ENCODE measurements around the gene FXYD6.
"Not testable (repeated sequence)": the region's sequence is repeated elsewhere in the genome, so short reads cannot be mapped to it uniquely, and the experiment has no call there.

Gene FXYD6, protein sequence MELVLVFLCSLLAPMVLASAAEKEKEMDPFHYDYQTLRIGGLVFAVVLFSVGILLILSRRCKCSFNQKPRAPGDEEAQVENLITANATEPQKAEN

DNA sequence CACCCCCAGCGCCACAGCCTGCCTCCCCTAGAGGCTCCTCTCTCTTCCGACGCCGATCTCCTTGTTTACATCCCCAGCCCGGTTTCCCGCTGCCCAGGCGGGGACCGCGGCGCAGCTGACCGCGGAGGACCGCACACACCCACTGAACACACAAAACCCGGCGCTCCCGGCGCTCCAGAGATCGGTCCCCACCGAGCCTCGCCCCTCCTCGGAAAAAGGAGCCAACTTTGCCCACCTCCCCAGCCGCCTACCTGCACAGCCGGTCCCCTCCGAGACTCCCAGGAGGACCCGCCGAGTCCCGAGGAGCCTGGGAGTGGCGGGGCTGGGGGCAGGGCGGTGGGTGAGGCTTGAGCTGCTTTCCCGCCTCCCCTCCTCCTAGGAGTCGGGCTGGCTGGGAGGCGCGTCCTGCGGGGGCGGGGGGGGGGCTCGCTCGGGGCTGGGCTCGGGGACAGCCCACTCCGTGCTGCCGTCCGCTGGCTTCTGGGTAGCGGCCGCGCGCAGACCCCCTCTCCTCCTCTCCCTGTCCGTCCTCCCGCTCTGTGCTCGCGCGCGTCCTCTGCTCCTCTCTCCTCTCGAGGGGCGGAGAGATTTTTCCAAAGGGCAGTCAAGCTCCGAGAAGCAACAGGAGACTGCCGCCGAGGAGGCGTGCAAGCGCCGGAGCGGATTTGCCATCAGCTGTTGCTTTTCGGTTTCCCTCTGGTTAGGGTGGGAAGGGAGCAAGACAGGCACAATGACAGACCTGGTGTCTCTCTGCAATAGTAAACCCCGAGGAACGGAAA is at the start of gene FXYD6:
FXYD6 (minus strand) TSS at position 318 of the 779 bp plus-strand sequence. CDS start 33,882 bp downstream, outside the sequence.
- Histone ChIP-seq H3K9me3 (ENCODE audit: control insufficient read depth, insufficient read depth, low read length) (no peaks in the 10 kb centered on the region), H3K36me3 (ENCODE audit: control insufficient read depth, insufficient read depth, low read length) (no peaks in the 10 kb centered on the region), H3K4me3 (ENCODE audit: low read length) (peak within 1 kb of the TSS; percentile 66; the same call in 1 of the 2 replicates), H3K4me1 (ENCODE audit: control insufficient read depth, insufficient read depth, low read length) (peaks cover 12% of the 10 kb centered on the region; the same call in 1 of the 2 replicates), H3K27ac (ENCODE audit: low read length) (no peak within 1 kb of the TSS), H3K27me3 (ENCODE audit: control insufficient read depth, insufficient read depth, low read length) (no peaks in the 10 kb centered on the region)
- no CpG with 5 or more reads among the region's 63 CpGs for whole genome bisulfite sequencing (ENCODE audit: insufficient coverage, insufficient read length)
- no peak for DNase-seq (ENCODE audit: low read depth, low spot score)

DNA sequence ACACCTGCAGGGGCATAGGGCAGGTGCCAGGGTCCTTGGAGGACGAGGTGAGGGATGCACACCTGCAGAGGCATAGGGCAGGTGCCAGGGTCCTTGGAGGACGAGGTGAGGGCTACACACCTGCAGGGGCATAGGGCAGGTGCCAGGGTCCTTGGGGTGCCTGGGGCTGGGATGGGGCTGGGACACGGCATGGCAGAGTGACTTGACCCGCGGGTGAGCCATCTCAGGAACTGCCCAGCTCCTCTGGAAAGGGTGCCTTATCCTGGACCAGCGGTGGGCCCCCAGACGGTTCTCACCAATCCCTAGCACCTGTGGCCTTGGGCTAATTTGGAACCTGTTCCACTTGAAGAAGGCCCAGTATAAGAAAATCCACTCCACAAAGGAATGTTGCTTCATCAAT is 49.7 kb upstream of the FXYD6 start:
- not testable (repeated sequence) for H3K27me3 ChIP-seq (ENCODE audit: control insufficient read depth, insufficient read depth, low read length); H3K9me3 ChIP-seq (ENCODE audit: control insufficient read depth, insufficient read depth, low read length)
- WGBS (ENCODE audit: insufficient coverage, insufficient read length): no CpG with 5 or more reads among the region's 7 CpGs

DNA sequence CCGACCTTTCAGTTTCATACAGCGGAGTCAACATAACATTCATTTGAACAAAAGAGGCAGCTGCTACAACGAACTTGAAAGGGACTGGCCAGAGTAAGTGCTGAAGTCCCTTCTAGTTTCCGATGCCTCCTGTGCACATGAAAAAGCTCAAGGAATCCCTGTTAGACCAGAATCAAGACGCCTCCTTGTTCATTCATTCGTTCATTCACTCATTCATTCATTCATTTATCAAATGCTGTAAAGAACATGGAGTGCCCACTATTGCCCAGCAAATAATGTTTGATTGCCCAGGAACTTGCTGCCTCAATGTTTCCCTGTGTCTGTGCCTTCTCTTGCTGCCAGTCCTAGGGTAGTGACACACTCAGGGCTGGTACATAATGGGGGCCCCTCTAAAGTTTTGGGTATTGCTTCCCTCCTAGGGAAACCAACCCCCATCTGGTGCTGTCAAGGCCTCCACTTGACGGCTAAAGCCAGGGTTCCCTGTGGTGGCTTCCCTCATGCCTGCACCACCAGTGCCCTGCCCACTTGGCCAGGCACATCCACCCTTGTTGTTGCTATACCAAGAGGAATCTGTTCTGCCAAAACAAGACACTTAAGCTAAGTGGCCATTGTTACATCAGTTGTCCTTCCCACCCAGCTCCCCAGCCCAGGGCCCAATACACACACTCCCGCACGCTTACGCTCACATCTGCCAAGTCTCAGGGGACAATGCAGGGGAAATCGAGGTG is 48.9 kb upstream of the FXYD6 start:
- Histone ChIP-seq H3K27ac (ENCODE audit: low read length) (no peak overlapping the region), H3K4me1 (ENCODE audit: control insufficient read depth, insufficient read depth, low read length) (no peaks in the 10 kb centered on the region), H3K27me3 (ENCODE audit: control insufficient read depth, insufficient read depth, low read length) (no peaks in the 10 kb centered on the region), H3K4me3 (ENCODE audit: low read length) (no peak overlapping the region), H3K36me3 (ENCODE audit: control insufficient read depth, insufficient read depth, low read length) (no peaks in the 10 kb centered on the region), H3K9me3 (ENCODE audit: control insufficient read depth, insufficient read depth, low read length) (no peaks in the 10 kb centered on the region)
- WGBS (ENCODE audit: insufficient coverage, insufficient read length): no CpG with 5 or more reads among the region's 11 CpGs
- DNase-seq (ENCODE audit: low read depth, low spot score): no peak

More for the DNA sequence above, 49.7 kb upstream of the FXYD6 start:
- not testable (repeated sequence) for H3K4me1 ChIP-seq (ENCODE audit: control insufficient read depth, insufficient read depth, low read length); H3K27ac ChIP-seq (ENCODE audit: low read length); H3K4me3 ChIP-seq (ENCODE audit: low read length); DNase-seq (ENCODE audit: low read depth, low spot score); H3K36me3 ChIP-seq (ENCODE audit: control insufficient read depth, insufficient read depth, low read length)

DNA sequence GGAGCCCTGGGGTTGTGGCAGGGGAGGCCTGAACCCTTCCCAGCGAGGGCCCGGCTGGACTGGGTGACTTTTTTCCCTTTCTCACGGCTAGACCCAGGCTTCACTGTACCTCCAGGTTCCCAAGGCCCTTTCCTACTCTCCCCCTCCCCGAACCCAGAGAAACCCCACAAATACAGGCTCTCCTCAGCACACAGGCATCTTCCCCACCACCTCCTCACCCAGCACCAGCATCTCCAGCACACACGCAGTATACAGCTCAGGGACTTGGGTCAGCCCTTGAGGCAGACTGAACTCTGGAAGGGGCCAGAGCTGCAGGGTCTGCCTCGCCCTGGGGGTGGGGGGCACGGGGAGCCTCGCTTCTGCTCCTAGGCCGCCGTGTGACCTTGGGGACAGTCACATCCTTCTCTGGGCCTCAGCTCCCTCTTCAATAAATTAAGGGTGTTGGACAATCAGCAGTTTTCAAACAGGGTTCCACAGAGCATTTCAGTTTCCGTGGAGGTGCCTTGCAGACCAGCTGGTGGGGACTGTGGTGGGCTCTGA is 48.2 kb upstream of the FXYD6 start:
- Histone ChIP-seq H3K27me3 (ENCODE audit: control insufficient read depth, insufficient read depth, low read length) (no peaks in the 10 kb centered on the region), H3K9me3 (ENCODE audit: control insufficient read depth, insufficient read depth, low read length) (no peaks in the 10 kb centered on the region), H3K36me3 (ENCODE audit: control insufficient read depth, insufficient read depth, low read length) (no peaks in the 10 kb centered on the region), H3K4me1 (ENCODE audit: control insufficient read depth, insufficient read depth, low read length) (no peaks in the 10 kb centered on the region), H3K4me3 (ENCODE audit: low read length) (no peak overlapping the region), H3K27ac (ENCODE audit: low read length) (no peak overlapping the region)
- no peak for DNase-seq (ENCODE audit: low read depth, low spot score)
- no CpG with 5 or more reads among the region's 11 CpGs for WGBS (ENCODE audit: insufficient coverage, insufficient read length)

DNA sequence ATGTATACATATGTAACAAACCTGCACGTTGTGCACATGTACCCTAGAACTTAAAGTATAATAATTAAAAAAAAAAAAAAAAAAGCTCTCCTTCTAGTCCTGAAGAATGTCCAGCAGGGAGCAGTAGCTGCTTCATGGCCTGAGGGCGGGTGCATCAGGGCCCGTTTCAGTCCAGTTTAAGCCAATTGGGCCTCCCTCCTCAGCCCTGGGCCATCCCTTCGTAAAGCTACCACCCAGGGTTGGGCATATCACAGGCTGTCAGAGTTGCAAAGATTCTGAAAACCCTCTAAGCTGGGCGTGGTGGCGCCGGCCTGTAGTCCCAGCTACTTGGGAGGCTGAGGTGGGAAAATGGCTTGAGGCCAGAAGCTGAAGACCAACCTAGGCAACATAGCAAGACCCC is 47.3 kb upstream of the FXYD6 start:
- no peak for DNase-seq (ENCODE audit: low read depth, low spot score)
- no peaks in the 10 kb centered on the region for H3K36me3 ChIP-seq (ENCODE audit: control insufficient read depth, insufficient read depth, low read length)
- no peak overlapping the region for H3K27ac ChIP-seq (ENCODE audit: low read length)
- WGBS (ENCODE audit: insufficient coverage, insufficient read length): no CpG with 5 or more reads among the region's 7 CpGs
- H3K27me3 ChIP-seq (ENCODE audit: control insufficient read depth, insufficient read depth, low read length): no peaks in the 10 kb centered on the region
- H3K9me3 ChIP-seq (ENCODE audit: control insufficient read depth, insufficient read depth, low read length): no peaks in the 10 kb centered on the region
- H3K4me1 ChIP-seq (ENCODE audit: control insufficient read depth, insufficient read depth, low read length): no peaks in the 10 kb centered on the region
- no peak overlapping the region for H3K4me3 ChIP-seq (ENCODE audit: low read length)

DNA sequence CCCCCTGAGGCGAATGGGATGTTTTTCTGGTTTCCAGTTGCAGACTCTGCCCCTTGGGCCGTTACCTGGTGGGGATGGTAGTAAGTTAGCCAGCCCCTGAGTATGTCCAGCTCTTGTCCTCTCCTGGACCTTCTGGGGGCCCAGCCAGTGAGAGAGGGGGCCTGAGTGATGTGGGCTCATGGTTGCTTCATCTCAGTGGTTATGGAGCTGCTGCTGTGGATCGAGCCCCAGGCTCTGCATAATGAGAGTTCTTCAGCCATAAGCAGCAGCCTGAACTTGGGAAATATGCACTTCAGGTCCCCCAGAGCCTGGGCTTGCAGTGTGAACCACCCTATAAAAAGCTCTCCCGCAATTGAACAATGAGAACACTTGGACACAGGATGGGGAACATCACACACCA is 46.8 kb upstream of the FXYD6 start:
- DNase-seq (ENCODE audit: low read depth, low spot score): no peak
- no peak overlapping the region for H3K4me3 ChIP-seq (ENCODE audit: low read length)
- no peak overlapping the region for H3K27ac ChIP-seq (ENCODE audit: low read length)
- no CpG with 5 or more reads among the region's 4 CpGs for WGBS (ENCODE audit: insufficient coverage, insufficient read length)
- no peaks in the 10 kb centered on the region for H3K36me3 ChIP-seq (ENCODE audit: control insufficient read depth, insufficient read depth, low read length)
- H3K27me3 ChIP-seq (ENCODE audit: control insufficient read depth, insufficient read depth, low read length): no peaks in the 10 kb centered on the region
- no peaks in the 10 kb centered on the region for H3K9me3 ChIP-seq (ENCODE audit: control insufficient read depth, insufficient read depth, low read length)
- H3K4me1 ChIP-seq (ENCODE audit: control insufficient read depth, insufficient read depth, low read length): no peaks in the 10 kb centered on the region

DNA sequence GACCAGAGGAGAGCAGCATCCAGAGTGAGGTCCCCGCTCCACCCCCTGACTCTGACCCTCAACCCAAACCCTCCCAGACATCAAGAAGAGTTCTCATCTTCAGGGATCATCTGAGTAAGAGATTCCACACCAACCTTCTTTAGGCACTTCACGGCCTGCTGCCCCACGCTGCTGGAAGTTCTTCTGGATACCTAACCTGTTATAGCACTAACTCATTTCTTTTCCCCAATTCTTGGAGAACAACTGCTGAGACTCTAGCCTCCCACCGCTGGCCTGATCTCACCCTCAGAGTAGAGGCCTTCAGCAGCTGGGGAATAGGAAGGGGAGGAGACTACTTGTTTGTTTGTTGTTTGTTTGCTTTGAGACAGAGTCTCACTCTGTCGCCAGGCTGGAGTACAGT is 45.4 kb upstream of the FXYD6 start:
- WGBS (ENCODE audit: insufficient coverage, insufficient read length): no CpG with 5 or more reads among the region's 5 CpGs
- Histone ChIP-seq H3K27me3 (ENCODE audit: control insufficient read depth, insufficient read depth, low read length) (no peaks in the 10 kb centered on the region), H3K36me3 (ENCODE audit: control insufficient read depth, insufficient read depth, low read length) (no peaks in the 10 kb centered on the region), H3K4me3 (ENCODE audit: low read length) (no peak overlapping the region), H3K27ac (ENCODE audit: low read length) (no peak overlapping the region), H3K4me1 (ENCODE audit: control insufficient read depth, insufficient read depth, low read length) (no peaks in the 10 kb centered on the region), H3K9me3 (ENCODE audit: control insufficient read depth, insufficient read depth, low read length) (no peaks in the 10 kb centered on the region)
- no peak for DNase-seq (ENCODE audit: low read depth, low spot score)

DNA sequence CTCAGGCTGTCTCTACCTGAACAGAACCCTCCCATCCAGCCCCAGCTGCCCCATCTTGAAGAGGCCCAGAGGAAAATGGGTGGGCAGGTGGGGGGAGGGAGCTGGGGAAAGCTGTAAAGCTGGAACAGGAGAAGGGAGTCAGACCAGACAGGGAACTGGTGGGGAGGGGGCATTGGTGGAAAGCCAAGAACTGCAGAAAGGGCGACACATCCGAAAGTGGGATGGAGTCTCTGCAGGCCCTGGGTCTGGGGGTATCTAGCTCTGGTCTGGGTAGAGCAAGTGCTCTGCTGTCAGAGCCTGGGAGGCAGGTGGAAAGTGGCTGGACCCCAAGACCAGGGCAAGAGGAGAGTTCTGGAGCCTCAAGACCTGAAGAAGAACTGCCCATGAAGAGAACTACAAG is 45.0 kb upstream of the FXYD6 start:
- H3K9me3 ChIP-seq (ENCODE audit: control insufficient read depth, insufficient read depth, low read length): no peaks in the 10 kb centered on the region
- H3K27ac ChIP-seq (ENCODE audit: low read length): no peak overlapping the region
- no peaks in the 10 kb centered on the region for H3K4me1 ChIP-seq (ENCODE audit: control insufficient read depth, insufficient read depth, low read length)
- no peaks in the 10 kb centered on the region for H3K36me3 ChIP-seq (ENCODE audit: control insufficient read depth, insufficient read depth, low read length)
- no peaks in the 10 kb centered on the region for H3K27me3 ChIP-seq (ENCODE audit: control insufficient read depth, insufficient read depth, low read length)
- no CpG with 5 or more reads among the region's 2 CpGs for WGBS (ENCODE audit: insufficient coverage, insufficient read length)
- DNase-seq (ENCODE audit: low read depth, low spot score): no peak
- H3K4me3 ChIP-seq (ENCODE audit: low read length): no peak overlapping the region

DNA sequence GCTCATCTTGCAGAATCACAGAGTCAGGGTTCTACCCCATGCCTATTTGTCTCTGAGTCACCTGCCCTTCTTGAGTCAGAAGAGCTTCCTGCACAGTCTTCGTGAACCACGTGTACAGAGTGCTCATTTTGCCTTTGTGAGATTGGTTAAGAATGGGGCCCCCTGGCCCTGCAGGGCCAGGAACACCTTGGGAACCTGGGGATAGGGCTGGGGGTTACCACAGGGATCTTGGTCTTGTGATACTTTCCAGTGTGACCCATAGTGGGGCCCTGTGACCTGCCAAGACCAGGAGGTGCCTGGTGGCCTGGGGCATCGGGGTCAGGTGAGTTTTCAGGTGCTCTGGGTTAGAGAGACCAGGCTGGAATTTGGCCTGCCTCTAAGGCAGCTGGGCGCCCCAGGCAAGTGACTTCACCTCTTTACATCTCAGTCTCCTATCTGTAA is 43.3 kb upstream of the FXYD6 start:
- Histone ChIP-seq H3K4me1 (ENCODE audit: control insufficient read depth, insufficient read depth, low read length) (no peaks in the 10 kb centered on the region), H3K9me3 (ENCODE audit: control insufficient read depth, insufficient read depth, low read length) (no peaks in the 10 kb centered on the region), H3K36me3 (ENCODE audit: control insufficient read depth, insufficient read depth, low read length) (no peaks in the 10 kb centered on the region), H3K4me3 (ENCODE audit: low read length) (no peak overlapping the region), H3K27ac (ENCODE audit: low read length) (no peak overlapping the region), H3K27me3 (ENCODE audit: control insufficient read depth, insufficient read depth, low read length) (no peaks in the 10 kb centered on the region)
- DNase-seq (ENCODE audit: low read depth, low spot score): no peak
- no CpG with 5 or more reads among the region's 4 CpGs for WGBS (ENCODE audit: insufficient coverage, insufficient read length)

DNA sequence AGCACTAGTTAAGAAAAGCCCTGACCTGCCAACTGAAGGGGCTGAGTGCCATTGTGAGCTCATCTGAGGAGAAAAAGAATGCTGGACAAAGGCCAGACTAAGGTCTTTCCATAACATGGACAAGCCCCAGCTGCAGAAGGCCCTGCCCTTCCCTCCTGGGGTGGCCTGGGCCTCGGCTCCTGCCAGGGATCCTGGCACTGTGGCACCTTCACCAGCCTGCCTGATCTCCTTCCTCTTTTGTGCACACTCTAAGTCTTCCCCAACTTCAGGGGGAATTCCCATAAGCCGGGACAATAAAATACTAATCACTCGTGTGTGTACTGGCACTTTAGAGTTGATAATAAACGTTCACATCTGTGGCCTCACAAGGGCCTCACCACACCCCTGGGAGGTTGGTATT is 42.9 kb upstream of the FXYD6 start:
- WGBS (ENCODE audit: insufficient coverage, insufficient read length): no CpG with 5 or more reads among the region's 4 CpGs
- H3K36me3 ChIP-seq (ENCODE audit: control insufficient read depth, insufficient read depth, low read length): no peaks in the 10 kb centered on the region

More for the DNA sequence above, 42.9 kb upstream of the FXYD6 start:
- Histone ChIP-seq H3K4me1 (ENCODE audit: control insufficient read depth, insufficient read depth, low read length) (no peaks in the 10 kb centered on the region), H3K9me3 (ENCODE audit: control insufficient read depth, insufficient read depth, low read length) (no peaks in the 10 kb centered on the region), H3K27ac (ENCODE audit: low read length) (no peak overlapping the region), H3K27me3 (ENCODE audit: control insufficient read depth, insufficient read depth, low read length) (no peaks in the 10 kb centered on the region), H3K4me3 (ENCODE audit: low read length) (no peak overlapping the region)
- DNase-seq (ENCODE audit: low read depth, low spot score): no peak

All from iPS DF 6.9 (cell line).